Mesenchymal stem cell (in vitro differentiated cells and primary cell): ENCODE results near the gene STAG1. TPM values are rescaled to one million over a fixed set of nuclear protein-coding genes. Genes with fewer than 3 reads are reported as not detected.

ENCODE experiments used
- DNase-seq: peaks from one replicate; pipeline ENCODE4 v3.0.0-alpha.2; 2013
- H2AFZ ChIP-seq: one replicate; pipeline ENCODE4 v1.6.1; 2013; ENCODE audit warnings: low read depth, mild to moderate bottlenecking, control low read depth, inconsistent platforms, low read length, moderate library complexity
- H2AK5ac ChIP-seq: 2 replicates; pipeline ENCODE4 v1.6.1; 2013; ENCODE audit warnings: low read length, moderate library complexity, mild to moderate bottlenecking, inconsistent platforms; ENCODE audit not compliant: severe bottlenecking
- H2BK120ac ChIP-seq: one replicate; pipeline ENCODE4 v1.6.1; 2013; ENCODE audit warnings: low read depth, mild to moderate bottlenecking, inconsistent platforms, low read length, moderate library complexity
- H2BK12ac ChIP-seq, 2 experiments: one replicate each; pipeline ENCODE4 v1.6.1; 2013; ENCODE audit warnings: inconsistent platforms in 2 of 2, low read length in 2 of 2, mild to moderate bottlenecking in 2 of 2, moderate library complexity in 2 of 2, control low read depth in 1 of 2
- H2BK15ac ChIP-seq: one replicate; pipeline ENCODE4 v1.6.1; 2013; ENCODE audit warnings: mild to moderate bottlenecking, low read depth, inconsistent platforms; ENCODE audit not compliant: poor library complexity, severe bottlenecking
- H2BK5ac ChIP-seq: 2 replicates; pipeline ENCODE4 v1.6.1; 2013; ENCODE audit warnings: low read depth, mild to moderate bottlenecking, low read length, control low read depth, inconsistent platforms; ENCODE audit not compliant: poor library complexity, severe bottlenecking
- H3K14ac ChIP-seq, 2 experiments: one replicate each; pipeline ENCODE4 v1.6.1; 2013; ENCODE audit warnings: inconsistent platforms in 2 of 2, low read length in 2 of 2, control low read depth in 1 of 2, mild to moderate bottlenecking in 1 of 2, moderate library complexity in 1 of 2
- H3K18ac ChIP-seq, 2 experiments: one replicate each; pipeline ENCODE4 v1.6.1; 2013; ENCODE audit warnings: inconsistent platforms in 2 of 2, low read length in 2 of 2, control low read depth in 1 of 2, low read depth in 1 of 2, mild to moderate bottlenecking in 1 of 2
- H3K23ac ChIP-seq, 2 experiments: one replicate each; pipeline ENCODE4 v1.6.1; 2013; ENCODE audit warnings: inconsistent platforms in 2 of 2, low read length in 2 of 2, mild to moderate bottlenecking in 2 of 2, moderate library complexity in 2 of 2, control low read depth in 1 of 2
- H3K27ac ChIP-seq: 2 replicates; pipeline ENCODE4 v1.5.1; 2013; ENCODE audit warnings: mild to moderate bottlenecking, moderate library complexity, low read length, control low read depth, inconsistent platforms; ENCODE audit not compliant: poor library complexity, severe bottlenecking
- H3K27me3 ChIP-seq, 2 experiments: 2 replicates each; pipeline versions ENCODE4 v1.6.1 to v1.7.0; 2013; ENCODE audit warnings: low read length in 2 of 2, mild to moderate bottlenecking in 2 of 2, moderate library complexity in 2 of 2, control low read depth in 1 of 2, inconsistent platforms in 1 of 2; ENCODE audit not compliant: control insufficient read depth in 1 of 2, insufficient read depth in 1 of 2
- H3K36me3 ChIP-seq, 2 experiments: 2 replicates each; pipeline versions ENCODE4 v1.6.1 to v1.7.0; 2013; ENCODE audit warnings: low read length in 2 of 2, control low read depth in 1 of 2, inconsistent platforms in 1 of 2, low read depth in 1 of 2, mild to moderate bottlenecking in 1 of 2; ENCODE audit not compliant: insufficient read depth in 2 of 2, control insufficient read depth in 1 of 2
- H3K4ac ChIP-seq, 2 experiments: one replicate each; pipeline ENCODE4 v1.6.1; 2013; ENCODE audit warnings: inconsistent platforms in 2 of 2, low read length in 2 of 2, mild to moderate bottlenecking in 2 of 2, moderate library complexity in 2 of 2, control low read depth in 1 of 2, low read depth in 1 of 2
- H3K4me1 ChIP-seq: 2 replicates; pipeline ENCODE4 v1.6.1; 2013; ENCODE audit warnings: low read depth, low read length, control low read depth; ENCODE audit not compliant: control insufficient read depth, insufficient read depth
- H3K4me2 ChIP-seq: 2 replicates; pipeline ENCODE4 v1.6.1; 2013; ENCODE audit warnings: low read length, mild to moderate bottlenecking, inconsistent platforms; ENCODE audit not compliant: poor library complexity, severe bottlenecking
- H3K4me3 ChIP-seq, 2 experiments: 2 replicates each; pipeline versions ENCODE4 v1.5.1 to v1.7.0; 2013; ENCODE audit warnings: low read length in 2 of 2, mild to moderate bottlenecking in 2 of 2, control low read depth in 1 of 2, low read depth in 1 of 2; ENCODE audit not compliant: insufficient read depth in 1 of 2
- H3K79me1 ChIP-seq: replicated peaks from 2 replicates; pipeline ENCODE4 v1.6.1; 2013; ENCODE audit warnings: mild to moderate bottlenecking, control low read depth, low read length, inconsistent platforms; ENCODE audit not compliant: poor library complexity, severe bottlenecking
- H3K9ac ChIP-seq: 2 replicates; pipeline ENCODE4 v1.7.0; 2013; ENCODE audit warnings: mild to moderate bottlenecking, low read length, moderate library complexity
- H3K9me3 ChIP-seq: 2 replicates; pipeline ENCODE4 v1.7.0; 2013; ENCODE audit warnings: mild to moderate bottlenecking, low read length; ENCODE audit not compliant: control insufficient read depth
- H4K8ac ChIP-seq: one replicate; pipeline ENCODE4 v1.6.1; 2013; ENCODE audit warnings: inconsistent platforms, mild to moderate bottlenecking, low read length, moderate library complexity
- H4K91ac ChIP-seq: one replicate; pipeline ENCODE4 v1.6.1; 2013; ENCODE audit warnings: mild to moderate bottlenecking, low read length, inconsistent platforms
- WGBS: methylation state at CpG from one replicate; pipeline ENCODE4 v1.1.7; 2013; ENCODE audit warnings: mixed read lengths; 5-methylcytosine and 5-hydroxymethylcytosine counted together
- small RNA-seq: library from polyadenylated mRNA; stranded (forward); fragments of <200 nt; extraction: miRNeasy Mini kit (QIAGEN cat#:217004); gene quantifications from one replicate; pipeline ENCODE3, GENCODE V24; 2013; ENCODE audit warnings: low read depth

Gene STAG1

DNA sequence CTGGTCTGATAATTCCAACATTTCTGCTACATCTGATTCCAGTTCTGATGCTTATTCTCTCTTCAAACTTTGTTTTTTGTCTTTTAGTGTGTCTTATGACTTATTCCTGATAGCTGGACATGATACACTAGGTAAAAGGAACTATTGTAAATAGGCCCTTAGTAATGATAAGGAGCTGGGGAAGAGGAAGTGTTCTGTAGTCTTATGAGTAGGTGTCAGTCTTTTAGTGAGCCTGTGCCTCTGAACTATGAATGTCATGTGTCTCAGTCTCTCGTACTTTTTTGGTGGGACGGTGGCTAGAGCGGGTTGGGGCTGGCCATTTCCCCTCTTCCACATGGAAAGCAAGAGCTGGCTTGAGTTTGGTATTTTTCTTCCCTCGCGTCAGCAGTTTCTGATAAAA lies 460.9 kb downstream of the STAG1 start:
- no peak overlapping the region for H4K91ac ChIP-seq
- no peak overlapping the region for H2AK5ac ChIP-seq
- peaks cover 16% of the 10 kb centered on the region for H3K79me1 ChIP-seq
- no peaks in the 10 kb centered on the region for H3K9me3 ChIP-seq
- no peak overlapping the region for H3K4ac ChIP-seq
- H3K18ac ChIP-seq = no peak overlapping the region
- no peak overlapping the region for H2BK12ac ChIP-seq
- no peak overlapping the region for H3K4me3 ChIP-seq
- no peak overlapping the region for H4K8ac ChIP-seq
- H3K9ac ChIP-seq = no peak overlapping the region
- no peak overlapping the region for H2BK15ac ChIP-seq
- peaks cover 11 to 46% of the 10 kb centered on the region in 2 experiments for H3K36me3 ChIP-seq
- H3K4me1 ChIP-seq = no peaks in the 10 kb centered on the region
- 95% methylated on average over 5 of the region's 5 CpGs for WGBS
- no peak overlapping the region for H2BK5ac ChIP-seq
- no peak overlapping the region for H3K23ac ChIP-seq
- no peaks in the 10 kb centered on the region for H3K27me3 ChIP-seq
- H2AFZ ChIP-seq = no peak overlapping the region
- DNase-seq = no peak
- H3K4me2 ChIP-seq = no peak overlapping the region
- no peak overlapping the region for H3K27ac ChIP-seq
- H2BK120ac ChIP-seq = no peak overlapping the region
- H3K14ac ChIP-seq = no peak overlapping the region

Small RNA genes within 50 kb of the gene (small RNA-seq; reads per million reads assigned to genes)
- gene RNU6-1284P (not detected), gene RNU6-789P (not detected)
